WERI-Rb-1 (cell line): ENCODE measurements around the gene SOST.

Experiments used
- DNase-seq: peaks from one replicate; pipeline ENCODE4 v3.0.0-alpha.2; 2020
- H3K27ac ChIP-seq: fragments of 250-450 bp; sonication (Bioruptor Pico); 2 replicates; pipeline ENCODE4 v1.5.1; 2020; ENCODE audit warnings: mild to moderate bottlenecking, moderate library complexity
- H3K27me3 ChIP-seq: fragments of 250-450 bp; sonication (Bioruptor Pico); 2 replicates; pipeline ENCODE4 v1.5.1; 2021; ENCODE audit warnings: mild to moderate bottlenecking, low read depth, moderate library complexity; ENCODE audit not compliant: insufficient read depth, severe bottlenecking
- H3K36me3 ChIP-seq: fragments of 250-450 bp; sonication (Bioruptor Pico); 2 replicates; pipeline ENCODE4 v1.5.1; 2020; ENCODE audit warnings: mild to moderate bottlenecking, moderate library complexity
- H3K4me3 ChIP-seq: 2 replicates; pipeline ENCODE4 v1.5.1; 2011; ENCODE audit warnings: low read depth, mild to moderate bottlenecking, control low read depth, low read length
- H3K9me3 ChIP-seq: fragments of 250-450 bp; sonication (Bioruptor Pico); 2 replicates; pipeline ENCODE4 v1.5.1; 2021; ENCODE audit warnings: mild to moderate bottlenecking, moderate library complexity; ENCODE audit not compliant: severe bottlenecking
- TF ChIP-seq, protein P1 (sequence below): IDR thresholded peaks from 2 replicates; pipeline ENCODE4 v1.5.1; 2011; ENCODE audit warnings: low read depth, mild to moderate bottlenecking, control low read depth, inconsistent platforms, low read length

The SOST gene

GRCh38 chr17:43787728-43788127 lies 29.1 kb upstream of the SOST start:
- peaks cover 2% of the 10 kb centered on the region for H3K9me3 ChIP-seq
- TF ChIP-seq, protein P1, sequence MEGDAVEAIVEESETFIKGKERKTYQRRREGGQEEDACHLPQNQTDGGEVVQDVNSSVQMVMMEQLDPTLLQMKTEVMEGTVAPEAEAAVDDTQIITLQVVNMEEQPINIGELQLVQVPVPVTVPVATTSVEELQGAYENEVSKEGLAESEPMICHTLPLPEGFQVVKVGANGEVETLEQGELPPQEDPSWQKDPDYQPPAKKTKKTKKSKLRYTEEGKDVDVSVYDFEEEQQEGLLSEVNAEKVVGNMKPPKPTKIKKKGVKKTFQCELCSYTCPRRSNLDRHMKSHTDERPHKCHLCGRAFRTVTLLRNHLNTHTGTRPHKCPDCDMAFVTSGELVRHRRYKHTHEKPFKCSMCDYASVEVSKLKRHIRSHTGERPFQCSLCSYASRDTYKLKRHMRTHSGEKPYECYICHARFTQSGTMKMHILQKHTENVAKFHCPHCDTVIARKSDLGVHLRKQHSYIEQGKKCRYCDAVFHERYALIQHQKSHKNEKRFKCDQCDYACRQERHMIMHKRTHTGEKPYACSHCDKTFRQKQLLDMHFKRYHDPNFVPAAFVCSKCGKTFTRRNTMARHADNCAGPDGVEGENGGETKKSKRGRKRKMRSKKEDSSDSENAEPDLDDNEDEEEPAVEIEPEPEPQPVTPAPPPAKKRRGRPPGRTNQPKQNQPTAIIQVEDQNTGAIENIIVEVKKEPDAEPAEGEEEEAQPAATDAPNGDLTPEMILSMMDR: no peak
- DNase-seq: no peak
- no peaks in the 10 kb centered on the region for H3K27me3 ChIP-seq
- H3K4me3 ChIP-seq: no peak overlapping the region
- H3K36me3 ChIP-seq: no peaks in the 10 kb centered on the region
- no peak overlapping the region for H3K27ac ChIP-seq

DNA sequence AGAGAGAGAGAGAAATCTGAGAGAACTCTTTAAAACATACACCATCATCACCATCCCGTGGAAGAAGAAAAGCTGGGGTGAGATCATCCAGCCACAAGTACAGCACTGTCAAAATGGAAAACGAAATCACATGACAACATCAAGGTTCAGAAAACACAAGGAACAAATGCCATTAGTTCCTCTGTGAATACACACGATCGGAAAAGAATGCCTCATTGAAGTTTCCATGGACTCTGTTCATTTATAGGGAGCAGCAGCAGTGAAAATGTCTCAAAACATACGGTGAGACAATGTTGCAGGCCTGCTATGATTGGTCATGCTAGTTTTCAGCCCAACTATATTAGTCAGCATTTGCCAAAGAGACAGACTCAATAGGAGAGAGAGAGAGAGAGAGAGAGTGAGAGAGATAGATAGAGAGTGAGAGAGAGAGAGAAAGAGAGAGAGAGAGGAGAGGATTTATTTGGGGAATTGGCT lies 26.1 kb upstream of the SOST start:
- no peaks in the 10 kb centered on the region for H3K36me3 ChIP-seq
- H3K27me3 ChIP-seq: no peaks in the 10 kb centered on the region
- no peak overlapping the region for H3K27ac ChIP-seq
- DNase-seq: no peak
- no peaks in the 10 kb centered on the region for H3K9me3 ChIP-seq
- no peak overlapping the region for H3K4me3 ChIP-seq
- TF ChIP-seq, protein P1: no peak

DNA sequence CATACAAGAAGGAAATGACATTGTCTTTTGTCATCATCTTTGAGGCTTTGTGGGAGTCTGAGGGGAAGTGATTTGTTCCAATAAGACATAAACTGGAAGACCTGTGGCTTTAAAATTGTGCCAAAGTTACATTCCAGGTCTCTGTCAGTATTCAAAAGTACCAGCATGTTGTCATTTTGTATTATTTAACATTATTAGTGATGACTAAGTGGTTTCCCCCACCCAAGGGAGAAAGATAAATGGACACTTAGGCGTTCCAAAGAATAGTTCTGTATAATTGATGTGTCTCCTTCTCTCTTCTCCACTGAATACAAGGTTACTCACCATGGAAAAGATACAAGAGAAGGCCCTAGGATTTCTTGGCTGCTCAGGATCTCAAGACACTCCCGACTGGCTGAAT lies 25.5 kb upstream of the SOST start:
- no peak for DNase-seq
- Histone ChIP-seq H3K36me3 (no peaks in the 10 kb centered on the region), H3K9me3 (no peaks in the 10 kb centered on the region), H3K4me3 (no peak overlapping the region), H3K27me3 (no peaks in the 10 kb centered on the region), H3K27ac (no peak overlapping the region)
- TF ChIP-seq, protein P1: no peak

- Histone ChIP-seq H3K4me3 (no peak overlapping the region), H3K27me3 (no peaks in the 10 kb centered on the region), H3K9me3 (no peaks in the 10 kb centered on the region), H3K27ac (no peak overlapping the region), H3K36me3 (peaks cover under 1% of the 10 kb centered on the region)
- no peak for DNase-seq
- TF ChIP-seq, protein P1: no peak
These were observed 24.5 kb upstream of the SOST start for GRCh38 chr17:43782913-43783680.

- peaks cover 23% of the 10 kb centered on the region for H3K36me3 ChIP-seq
- DNase-seq: no peak
- peak within 1 kb of the TSS; percentile 91 for H3K27ac ChIP-seq
- H3K4me3 ChIP-seq: peak within 1 kb of the TSS; percentile 90
- H3K27me3 ChIP-seq: no peaks in the 10 kb centered on the region
- H3K9me3 ChIP-seq: no peaks in the 10 kb centered on the region
- TF ChIP-seq, protein P1: no peak
These were observed 21.5 kb upstream of the SOST start, which contains the start of gene CFAP97D1 for GRCh38 chr17:43780135-43780534. TSS of gene CFAP97D1 (plus strand) at chr17:43780435. CDS start at chr17:43780463, 28 bp downstream.
